ENCODE data around the gene GFRA1.

Gene GFRA1

GRCh38 chr10:116141246-116141645 is 131.8 kb downstream of the GFRA1 start:
- H3K27me3 Mint-ChIP-seq: no peaks in the 10 kb centered on the region
- no peaks in the 10 kb centered on the region for H3K9me3 Mint-ChIP-seq
- no peak overlapping the region for H3K4me3 Mint-ChIP-seq
- H3K36me3 Mint-ChIP-seq (ENCODE audit: low read depth): no peaks in the 10 kb centered on the region
- no peaks in the 10 kb centered on the region for H3K4me1 Mint-ChIP-seq (ENCODE audit: low read depth)
- no peak overlapping the region for H3K27ac Mint-ChIP-seq
- intact Hi-C loops (cut with micrococcal nuclease): no loop called here

GRCh38 chr10:116139886-116140285 is 133.1 kb downstream of the GFRA1 start:
- Mint-ChIP-seq H3K36me3 (ENCODE audit: low read depth) (no peaks in the 10 kb centered on the region), H3K4me1 (ENCODE audit: low read depth) (no peaks in the 10 kb centered on the region), H3K9me3 (no peaks in the 10 kb centered on the region), H3K27me3 (no peaks in the 10 kb centered on the region), H3K4me3 (no peak overlapping the region), H3K27ac (no peak overlapping the region)
- intact Hi-C loops (cut with micrococcal nuclease): no loop called here

GRCh38 chr10:116138897-116139296 is 134.1 kb downstream of the GFRA1 start:
- intact Hi-C loops (cut with micrococcal nuclease): no loop called here
- H3K4me1 Mint-ChIP-seq (ENCODE audit: low read depth): no peaks in the 10 kb centered on the region
- no peaks in the 10 kb centered on the region for H3K27me3 Mint-ChIP-seq
- H3K36me3 Mint-ChIP-seq (ENCODE audit: low read depth): no peaks in the 10 kb centered on the region
- no peak overlapping the region for H3K4me3 Mint-ChIP-seq
- H3K9me3 Mint-ChIP-seq: no peaks in the 10 kb centered on the region
- no peak overlapping the region for H3K27ac Mint-ChIP-seq

GRCh38 chr10:116136261-116136660 is 136.7 kb downstream of the GFRA1 start:
- H3K27me3 Mint-ChIP-seq: no peaks in the 10 kb centered on the region
- H3K4me3 Mint-ChIP-seq: no peak overlapping the region
- no peaks in the 10 kb centered on the region for H3K36me3 Mint-ChIP-seq (ENCODE audit: low read depth)
- H3K27ac Mint-ChIP-seq: no peak overlapping the region
- intact Hi-C loops (cut with micrococcal nuclease): no loop called here
- no peaks in the 10 kb centered on the region for H3K9me3 Mint-ChIP-seq
- no peaks in the 10 kb centered on the region for H3K4me1 Mint-ChIP-seq (ENCODE audit: low read depth)

- Mint-ChIP-seq H3K4me3 (no peak overlapping the region), H3K27ac (no peak overlapping the region), H3K9me3 (no peaks in the 10 kb centered on the region), H3K4me1 (ENCODE audit: low read depth) (no peaks in the 10 kb centered on the region), H3K36me3 (ENCODE audit: low read depth) (no peaks in the 10 kb centered on the region), H3K27me3 (no peaks in the 10 kb centered on the region)
- intact Hi-C loops (cut with micrococcal nuclease): no loop called here
Observed at GRCh38 chr10:116134322-116134721, 138.7 kb downstream of the GFRA1 start.

GRCh38 chr10:116133634-116134033 is 139.4 kb downstream of the GFRA1 start:
- intact Hi-C loops (cut with micrococcal nuclease): no loop called here
- no peak overlapping the region for H3K27ac Mint-ChIP-seq
- H3K27me3 Mint-ChIP-seq: no peaks in the 10 kb centered on the region
- no peak overlapping the region for H3K4me3 Mint-ChIP-seq
- H3K36me3 Mint-ChIP-seq (ENCODE audit: low read depth): no peaks in the 10 kb centered on the region
- H3K4me1 Mint-ChIP-seq (ENCODE audit: low read depth): no peaks in the 10 kb centered on the region
- H3K9me3 Mint-ChIP-seq: no peaks in the 10 kb centered on the region

GRCh38 chr10:116132780-116133399 is 140.1 kb downstream of the GFRA1 start:
- no peaks in the 10 kb centered on the region for H3K9me3 Mint-ChIP-seq
- intact Hi-C loops (cut with micrococcal nuclease): no loop called here
- H3K36me3 Mint-ChIP-seq (ENCODE audit: low read depth): no peaks in the 10 kb centered on the region
- no peaks in the 10 kb centered on the region for H3K27me3 Mint-ChIP-seq
- H3K4me1 Mint-ChIP-seq (ENCODE audit: low read depth): no peaks in the 10 kb centered on the region
- no peak overlapping the region for H3K4me3 Mint-ChIP-seq
- H3K27ac Mint-ChIP-seq: no peak overlapping the region

- intact Hi-C loops (cut with micrococcal nuclease): no loop called here
- H3K36me3 Mint-ChIP-seq (ENCODE audit: low read depth): no peaks in the 10 kb centered on the region
- no peak overlapping the region for H3K4me3 Mint-ChIP-seq
- H3K27me3 Mint-ChIP-seq: no peaks in the 10 kb centered on the region
- no peaks in the 10 kb centered on the region for H3K9me3 Mint-ChIP-seq
- H3K27ac Mint-ChIP-seq: no peak overlapping the region
- H3K4me1 Mint-ChIP-seq (ENCODE audit: low read depth): no peaks in the 10 kb centered on the region
Observed at GRCh38 chr10:116130006-116130405, 143.0 kb downstream of the GFRA1 start.

- no peaks in the 10 kb centered on the region for H3K27me3 Mint-ChIP-seq
- H3K4me1 Mint-ChIP-seq (ENCODE audit: low read depth): no peaks in the 10 kb centered on the region
- intact Hi-C loops (cut with micrococcal nuclease): no loop called here
- no peak overlapping the region for H3K27ac Mint-ChIP-seq
- H3K4me3 Mint-ChIP-seq: no peak overlapping the region
- no peaks in the 10 kb centered on the region for H3K36me3 Mint-ChIP-seq (ENCODE audit: low read depth)
- H3K9me3 Mint-ChIP-seq: no peaks in the 10 kb centered on the region
Observed at GRCh38 chr10:116126954-116127695, 145.9 kb downstream of the GFRA1 start.

GRCh38 chr10:116126239-116126638 is 146.8 kb downstream of the GFRA1 start:
- no peak overlapping the region for H3K4me3 Mint-ChIP-seq
- H3K27ac Mint-ChIP-seq: no peak overlapping the region
- intact Hi-C loops (cut with micrococcal nuclease): no loop called here

GRCh38 chr10:116125180-116125579 is 147.8 kb downstream of the GFRA1 start:
- Mint-ChIP-seq H3K4me1 (ENCODE audit: low read depth) (no peaks in the 10 kb centered on the region), H3K9me3 (no peaks in the 10 kb centered on the region), H3K27ac (no peak overlapping the region)

More at GRCh38 chr10:116126239-116126638, 146.8 kb downstream of the GFRA1 start:
- H3K27me3 Mint-ChIP-seq: no peaks in the 10 kb centered on the region
- H3K4me1 Mint-ChIP-seq (ENCODE audit: low read depth): no peaks in the 10 kb centered on the region
- H3K36me3 Mint-ChIP-seq (ENCODE audit: low read depth): no peaks in the 10 kb centered on the region
- no peaks in the 10 kb centered on the region for H3K9me3 Mint-ChIP-seq

GRCh38 chr10:116124777-116125176 is 148.2 kb downstream of the GFRA1 start:
- Mint-ChIP-seq H3K9me3 (no peaks in the 10 kb centered on the region), H3K4me1 (ENCODE audit: low read depth) (no peaks in the 10 kb centered on the region), H3K4me3 (no peak overlapping the region), H3K27ac (no peak overlapping the region), H3K27me3 (no peaks in the 10 kb centered on the region), H3K36me3 (ENCODE audit: low read depth) (no peaks in the 10 kb centered on the region)
- intact Hi-C loops (cut with micrococcal nuclease): no loop called here

More at GRCh38 chr10:116125180-116125579, 147.8 kb downstream of the GFRA1 start:
- H3K27me3 Mint-ChIP-seq: no peaks in the 10 kb centered on the region
- no peak overlapping the region for H3K4me3 Mint-ChIP-seq
- H3K36me3 Mint-ChIP-seq (ENCODE audit: low read depth): no peaks in the 10 kb centered on the region
- intact Hi-C loops (cut with micrococcal nuclease): no loop called here

- no peaks in the 10 kb centered on the region for H3K27me3 Mint-ChIP-seq
- no peak overlapping the region for H3K4me3 Mint-ChIP-seq
- H3K36me3 Mint-ChIP-seq (ENCODE audit: low read depth): no peaks in the 10 kb centered on the region
- intact Hi-C loops (cut with micrococcal nuclease): no loop called here
- no peak overlapping the region for H3K27ac Mint-ChIP-seq
- peaks cover 11% of the 10 kb centered on the region for H3K9me3 Mint-ChIP-seq
- no peaks in the 10 kb centered on the region for H3K4me1 Mint-ChIP-seq (ENCODE audit: low read depth)
Observed at GRCh38 chr10:116122664-116123063, 150.3 kb downstream of the GFRA1 start.

- no peaks in the 10 kb centered on the region for H3K36me3 Mint-ChIP-seq (ENCODE audit: low read depth)
- H3K4me3 Mint-ChIP-seq: no peak overlapping the region
- H3K4me1 Mint-ChIP-seq (ENCODE audit: low read depth): no peaks in the 10 kb centered on the region
- no peak overlapping the region for H3K27ac Mint-ChIP-seq
- H3K9me3 Mint-ChIP-seq: peaks cover 11% of the 10 kb centered on the region
- intact Hi-C loops (cut with micrococcal nuclease): no loop called here
- H3K27me3 Mint-ChIP-seq: no peaks in the 10 kb centered on the region
Observed at GRCh38 chr10:116121640-116122525, 151.1 kb downstream of the GFRA1 start.
